ENCODE results near the gene LRRC3B.

Gene LRRC3B

DNA sequence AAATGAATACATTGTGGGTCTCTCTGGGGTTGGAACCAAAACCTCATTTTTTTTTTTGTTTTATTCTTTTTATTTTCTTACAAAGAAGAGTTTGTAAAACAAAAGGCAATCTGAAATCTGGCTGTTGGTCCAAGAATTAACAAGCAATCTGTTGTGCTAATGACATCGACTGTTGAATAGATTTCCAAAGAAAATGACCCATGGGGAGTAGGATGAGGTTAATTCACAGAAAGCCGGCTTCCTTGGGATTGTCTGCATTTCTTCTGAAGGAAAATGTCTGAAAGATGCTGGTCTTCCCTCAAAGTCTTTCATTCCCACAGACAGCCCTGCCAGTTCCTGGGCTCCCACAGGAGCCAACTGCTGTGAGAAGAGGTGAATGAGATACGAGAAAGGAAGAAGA lies 92.9 kb downstream of the LRRC3B start:
- no peak for FAIRE-seq
- DNase-seq (ENCODE audit: insufficient read length): no peak
- TF ChIP-seq TAF1 (IDR thresholded peaks at IDR 0.05; ENCODE audit: borderline replicate concordance, low read depth, low read length): no peak
- TF ChIP-seq POLR2A (IDR thresholded peaks at IDR 0.05; ENCODE audit: low read depth, low read length): no peak
- no peak for TF ChIP-seq POLR2AphosphoS5 (IDR thresholded peaks at IDR 0.05; ENCODE audit: low read depth, low read length)

DNA sequence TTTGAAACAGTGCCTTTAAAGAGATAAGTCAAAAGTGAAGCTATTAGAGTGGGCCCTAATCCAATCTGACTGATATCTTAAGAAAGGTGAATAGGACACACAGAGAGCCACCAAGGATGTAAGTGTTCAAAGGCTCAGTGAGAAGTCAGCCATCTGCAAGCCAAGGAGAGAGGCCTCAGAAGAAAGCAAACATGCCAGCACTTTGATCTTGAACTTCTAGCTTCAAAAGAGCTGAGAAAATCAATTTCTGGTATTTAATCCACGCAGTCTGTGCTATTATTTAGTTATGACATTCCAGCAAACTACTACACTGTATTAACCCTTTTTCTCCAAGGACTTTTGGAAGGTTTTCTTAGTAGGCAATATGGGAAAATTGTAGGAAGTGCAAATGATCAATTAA lies 95.7 kb downstream of the LRRC3B start:
- FAIRE-seq: no peak
- DNase-seq (ENCODE audit: insufficient read length): no peak
- TF ChIP-seq POLR2A (IDR thresholded peaks at IDR 0.05; ENCODE audit: low read depth, low read length) (no peak), TAF1 (IDR thresholded peaks at IDR 0.05; ENCODE audit: borderline replicate concordance, low read depth, low read length) (no peak), POLR2AphosphoS5 (IDR thresholded peaks at IDR 0.05; ENCODE audit: low read depth, low read length) (no peak)

- DNase-seq (ENCODE audit: insufficient read length) (no peak), FAIRE-seq (no peak)
- TF ChIP-seq TAF1 (IDR thresholded peaks at IDR 0.05; ENCODE audit: borderline replicate concordance, low read depth, low read length) (no peak), POLR2AphosphoS5 (IDR thresholded peaks at IDR 0.05; ENCODE audit: low read depth, low read length) (no peak), POLR2A (IDR thresholded peaks at IDR 0.05; ENCODE audit: low read depth, low read length) (no peak)
Observed at GRCh38 chr3:26719134-26719533, 96.6 kb downstream of the LRRC3B start.

DNA sequence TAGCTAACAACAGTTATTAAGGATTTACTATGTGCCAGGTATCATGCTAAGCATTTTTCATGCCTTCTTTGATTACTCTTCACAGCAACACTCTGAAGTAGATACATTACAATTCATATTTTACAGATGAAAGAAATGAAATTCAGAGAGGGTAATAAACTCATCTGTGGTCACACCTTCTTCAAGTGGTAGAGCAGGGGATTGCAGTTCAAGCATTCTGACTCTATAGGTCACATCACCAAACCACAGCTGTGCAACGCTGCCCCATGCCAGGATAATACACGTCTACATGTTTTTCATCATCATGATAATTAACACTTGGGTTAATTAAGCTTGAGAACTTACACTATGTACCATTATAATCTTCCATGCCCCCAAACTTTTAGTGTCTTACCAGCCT lies 98.5 kb downstream of the LRRC3B start:
- DNase-seq (ENCODE audit: insufficient read length) (no peak), FAIRE-seq (no peak)
- TF ChIP-seq POLR2A (IDR thresholded peaks at IDR 0.05; ENCODE audit: low read depth, low read length) (no peak), POLR2AphosphoS5 (IDR thresholded peaks at IDR 0.05; ENCODE audit: low read depth, low read length) (no peak), TAF1 (IDR thresholded peaks at IDR 0.05; ENCODE audit: borderline replicate concordance, low read depth, low read length) (no peak)

DNA sequence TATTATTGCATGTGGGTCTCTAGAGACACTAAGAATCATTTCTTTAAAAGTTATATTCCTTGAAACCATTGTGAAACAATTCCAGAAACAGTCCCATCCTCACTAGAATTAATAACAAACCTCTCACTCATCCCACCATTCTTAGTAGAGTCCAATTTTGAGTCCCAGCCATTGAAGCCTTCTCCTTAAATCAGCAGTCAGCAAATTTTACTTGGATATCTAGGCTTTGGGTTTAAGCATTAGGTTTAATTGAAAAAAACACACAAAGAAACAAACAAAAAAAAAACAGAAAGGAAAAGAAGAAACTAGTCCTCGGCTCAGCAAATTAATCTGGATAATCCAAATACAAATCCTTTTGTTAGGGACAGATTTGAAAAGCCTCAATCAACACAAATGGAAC lies 109.3 kb downstream of the LRRC3B start:
- FAIRE-seq (no peak), DNase-seq (ENCODE audit: insufficient read length) (no peak)
- TF ChIP-seq POLR2AphosphoS5 (IDR thresholded peaks at IDR 0.05; ENCODE audit: low read depth, low read length): no peak

DNA sequence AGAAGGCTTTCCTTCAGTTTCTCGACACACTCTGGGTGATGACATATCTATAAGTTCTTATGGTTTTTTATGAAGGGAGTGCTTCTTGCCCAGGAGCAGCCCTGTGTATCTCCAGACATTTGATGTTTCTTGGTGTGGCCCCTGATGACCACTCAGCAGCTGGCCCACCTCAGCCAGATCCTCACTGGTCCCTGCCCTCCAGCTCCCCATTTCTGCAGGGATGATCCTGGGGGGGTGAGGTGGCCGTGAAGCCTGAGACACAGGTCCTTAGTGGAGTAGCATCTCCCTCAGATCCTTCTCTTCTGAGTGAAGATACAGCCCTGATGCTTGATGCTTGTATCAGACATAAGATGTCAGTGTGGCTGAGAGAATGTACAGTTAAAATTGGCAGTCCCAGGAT lies 127.7 kb downstream of the LRRC3B start:
- TF ChIP-seq POLR2AphosphoS5 (IDR thresholded peaks at IDR 0.05; ENCODE audit: low read depth, low read length): no peak
- no peak for TF ChIP-seq TAF1 (IDR thresholded peaks at IDR 0.05; ENCODE audit: borderline replicate concordance, low read depth, low read length)
- no peak for DNase-seq (ENCODE audit: insufficient read length)

GRCh38 chr3:26752466-26752865 lies 129.9 kb downstream of the LRRC3B start:
- DNase-seq (ENCODE audit: insufficient read length): no peak
- FAIRE-seq: no peak
- TF ChIP-seq TAF1 (IDR thresholded peaks at IDR 0.05; ENCODE audit: borderline replicate concordance, low read depth, low read length) (no peak), POLR2A (IDR thresholded peaks at IDR 0.05; ENCODE audit: low read depth, low read length) (no peak), POLR2AphosphoS5 (IDR thresholded peaks at IDR 0.05; ENCODE audit: low read depth, low read length) (no peak)

More for the DNA sequence above, 127.7 kb downstream of the LRRC3B start:
- FAIRE-seq: no peak

GRCh38 chr3:26753095-26753494 lies 130.5 kb downstream of the LRRC3B start:
- TF ChIP-seq POLR2AphosphoS5 (IDR thresholded peaks at IDR 0.05; ENCODE audit: low read depth, low read length) (no peak), POLR2A (IDR thresholded peaks at IDR 0.05; ENCODE audit: low read depth, low read length) (no peak), TAF1 (IDR thresholded peaks at IDR 0.05; ENCODE audit: borderline replicate concordance, low read depth, low read length) (no peak)
- FAIRE-seq (no peak), DNase-seq (ENCODE audit: insufficient read length) (no peak)

GRCh38 chr3:26757978-26758377 lies 135.4 kb downstream of the LRRC3B start:
- DNase-seq (ENCODE audit: insufficient read length): no peak
- TF ChIP-seq TAF1 (IDR thresholded peaks at IDR 0.05; ENCODE audit: borderline replicate concordance, low read depth, low read length) (no peak), POLR2A (IDR thresholded peaks at IDR 0.05; ENCODE audit: low read depth, low read length) (no peak), POLR2AphosphoS5 (IDR thresholded peaks at IDR 0.05; ENCODE audit: low read depth, low read length) (no peak)
- FAIRE-seq: no peak
